ENCODE measurements around the gene NASP. TPM values are rescaled to one million over a fixed set of nuclear protein-coding genes. Genes with fewer than 3 reads are reported as not detected.

The NASP gene
- total and polyA plus RNA-seq, 2 of the 13 experiments (the other 11 are each of a cell fraction or from before 2014, with no cell fraction given), result 132 to 256 TPM

- TF ChIP-seq DZIP1 (CRISPR knock-in tag; IDR thresholded peaks at IDR 0.05) (no peak), MAZ (IDR thresholded peaks at IDR 0.05; ENCODE audit: borderline replicate concordance, low read depth, low read length) (0 out of 2 replicates have a peak, but pooled peaks have one; percentile 8), MAZ (CRISPR knock-in tag; IDR thresholded peaks at IDR 0.05; ENCODE audit: low read depth) (peak; percentile 55; the same call in 1 of the 2 replicates), ZFP90 (CRISPR knock-in tag; IDR thresholded peaks at IDR 0.05; ENCODE audit: borderline replicate concordance) (no peak), FOXP1 (IDR thresholded peaks at IDR 0.05) (no peak), FOXP1 (CRISPR knock-in tag; IDR thresholded peaks at IDR 0.05) (no peak), GPN1 (CRISPR knock-in tag; IDR thresholded peaks at IDR 0.05; ENCODE audit: borderline replicate concordance) (no peak), ZNF12 (CRISPR knock-in tag; IDR thresholded peaks at IDR 0.05) (no peak), STAT5B (CRISPR knock-in tag; IDR thresholded peaks at IDR 0.05) (no peak), ISL2 (CRISPR knock-in tag; IDR thresholded peaks at IDR 0.05) (no peak), ZBTB4 (CRISPR knock-in tag; IDR thresholded peaks at IDR 0.05; ENCODE audit: borderline replicate concordance) (no peak), PAXIP1 (CRISPR knock-in tag; conservative IDR thresholded peaks at IDR 0.05) (no peak; the same call in 1 of the 2 replicates), SRSF1 (optimal IDR thresholded peaks at IDR 0.05; ENCODE audit: low read depth, low read length) (no peak), ATF7 (IDR thresholded peaks at IDR 0.05) (no peak), ATF7 (CRISPR knock-in tag; IDR thresholded peaks at IDR 0.05) (no peak), MEIS2 (CRISPR knock-in tag; IDR thresholded peaks at IDR 0.05) (no peak), ZNF431 (CRISPR knock-in tag; IDR thresholded peaks at IDR 0.05; ENCODE audit: borderline replicate concordance, low read depth) (no peak)
Observed at GRCh38 chr1:45584351-45585109, 689 bp downstream of the NASP start (continued).

Data from HepG2 (cell line).